Astrocyte (in vitro differentiated cells and primary cell): ENCODE measurements around the gene GALNT2.

ENCODE experiments used
- EZH2 ChIP-seq: IDR thresholded peaks from 2 replicates; pipeline ENCODE4 v1.6.1; 2012; ENCODE audit warnings: mild to moderate bottlenecking, low read length, inconsistent platforms; ENCODE audit not compliant: insufficient read depth
- TF ChIP-seq, protein P1 (sequence below): IDR thresholded peaks from 2 replicates; pipeline ENCODE4 v1.5.1; 2011; ENCODE audit warnings: low read depth, mild to moderate bottlenecking, inconsistent platforms, low read length, moderate library complexity; ENCODE audit not compliant: insufficient read depth

DNA sequence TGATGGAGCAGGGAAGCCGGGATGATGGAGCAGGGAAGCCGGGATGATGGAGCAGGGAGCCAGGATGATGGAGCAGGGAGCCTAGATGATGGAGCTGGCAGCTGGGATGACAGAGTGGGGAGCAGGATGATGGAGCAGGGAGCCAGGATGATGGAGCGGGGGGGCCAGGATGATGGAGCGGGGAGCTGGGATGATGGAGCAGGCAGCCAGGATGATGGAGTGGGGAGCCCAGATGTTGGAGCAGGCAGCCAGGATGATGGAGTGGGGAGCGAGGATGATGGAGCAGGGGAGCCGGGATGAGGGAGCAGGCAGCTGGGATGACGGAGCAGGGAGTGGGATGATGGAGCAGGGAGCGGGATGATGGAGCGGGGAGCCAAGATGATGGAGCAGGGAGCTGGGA lies 16.0 kb downstream of the GALNT2 start:
- TF ChIP-seq, protein P1, sequence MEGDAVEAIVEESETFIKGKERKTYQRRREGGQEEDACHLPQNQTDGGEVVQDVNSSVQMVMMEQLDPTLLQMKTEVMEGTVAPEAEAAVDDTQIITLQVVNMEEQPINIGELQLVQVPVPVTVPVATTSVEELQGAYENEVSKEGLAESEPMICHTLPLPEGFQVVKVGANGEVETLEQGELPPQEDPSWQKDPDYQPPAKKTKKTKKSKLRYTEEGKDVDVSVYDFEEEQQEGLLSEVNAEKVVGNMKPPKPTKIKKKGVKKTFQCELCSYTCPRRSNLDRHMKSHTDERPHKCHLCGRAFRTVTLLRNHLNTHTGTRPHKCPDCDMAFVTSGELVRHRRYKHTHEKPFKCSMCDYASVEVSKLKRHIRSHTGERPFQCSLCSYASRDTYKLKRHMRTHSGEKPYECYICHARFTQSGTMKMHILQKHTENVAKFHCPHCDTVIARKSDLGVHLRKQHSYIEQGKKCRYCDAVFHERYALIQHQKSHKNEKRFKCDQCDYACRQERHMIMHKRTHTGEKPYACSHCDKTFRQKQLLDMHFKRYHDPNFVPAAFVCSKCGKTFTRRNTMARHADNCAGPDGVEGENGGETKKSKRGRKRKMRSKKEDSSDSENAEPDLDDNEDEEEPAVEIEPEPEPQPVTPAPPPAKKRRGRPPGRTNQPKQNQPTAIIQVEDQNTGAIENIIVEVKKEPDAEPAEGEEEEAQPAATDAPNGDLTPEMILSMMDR: no peak
- TF ChIP-seq EZH2: no peak
